ENCODE measurements around the gene FAM200A.
A peak's percentile ranks its signal among the peaks of the same experiment; 100 is the strongest.
"Not testable (repeated sequence)": the region's sequence is repeated elsewhere in the genome, so short reads cannot be mapped to it uniquely, and the experiment has no call there.

FAM200A gene

DNA sequence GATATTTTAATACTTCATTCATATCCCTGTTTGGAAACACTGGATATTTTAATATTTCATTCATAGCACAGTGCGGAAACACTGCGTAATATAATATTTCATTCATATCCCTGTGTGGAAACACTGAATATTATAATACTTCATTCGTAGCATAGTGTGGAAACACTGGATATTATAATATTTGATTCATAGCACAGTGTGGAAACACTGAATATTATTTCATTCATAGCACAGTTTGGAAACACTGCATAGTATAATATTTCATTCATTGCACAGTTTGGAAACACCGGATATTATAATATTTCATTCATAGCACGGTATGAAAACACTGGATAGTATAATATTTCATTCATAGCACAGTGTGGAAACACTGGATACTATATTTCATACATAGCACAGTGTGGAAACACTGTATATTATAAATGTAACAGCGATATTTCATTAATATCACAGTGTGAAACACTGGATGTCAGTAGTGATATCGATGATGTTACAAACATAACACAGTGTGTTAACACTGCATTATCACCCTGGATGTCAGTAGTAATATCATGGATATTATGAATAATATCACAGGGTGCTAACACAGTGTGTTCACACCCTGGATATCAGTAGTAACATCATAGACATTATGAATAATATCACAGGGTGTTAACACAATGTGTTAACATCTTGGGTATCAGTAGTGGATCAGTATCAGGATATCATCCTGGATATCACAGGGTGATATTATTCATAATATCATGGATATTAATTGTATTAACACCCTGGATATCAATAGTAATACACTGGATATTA is 43.2 kb upstream of the FAM200A start:
- H2AFZ ChIP-seq (ENCODE audit: low read depth, low read length): no peak overlapping the region
- no peak overlapping the region for H2BK15ac ChIP-seq (ENCODE audit: low read depth, poor library complexity, severe bottlenecking)
- no peak overlapping the region for H2AK5ac ChIP-seq (ENCODE audit: low read length, severe bottlenecking)
- no peak overlapping the region for H3K9ac ChIP-seq (ENCODE audit: low read length)
- 100% methylated on average over 1 of the region's 7 CpGs for WGBS
- H3K14ac ChIP-seq (ENCODE audit: low read length in 2 of 2): no peak overlapping the region
- no peaks in the 10 kb centered on the region for H3K79me1 ChIP-seq (replicated peaks; ENCODE audit: low read length, poor library complexity, severe bottlenecking)
- no peaks in the 10 kb centered on the region for H3K9me3 ChIP-seq (ENCODE audit: control insufficient read depth, low read length)
- H3K4ac ChIP-seq (ENCODE audit: low read depth in 1 of 2, low read length in 2 of 2): no peak overlapping the region
- peaks cover 0 to 5% of the 10 kb centered on the region in 2 experiments for H3K36me3 ChIP-seq (ENCODE audit: control insufficient read depth in 1 of 2, insufficient read depth in 2 of 2, low read depth in 1 of 2, low read length in 2 of 2)
- H2BK12ac ChIP-seq (ENCODE audit: low read length in 2 of 2): no peak overlapping the region
- H3K18ac ChIP-seq (ENCODE audit: low read depth in 1 of 2, low read length in 2 of 2): no peak overlapping the region
- no peak overlapping the region for H2BK120ac ChIP-seq (ENCODE audit: low read depth, low read length)
- H3K4me1 ChIP-seq (ENCODE audit: control insufficient read depth, insufficient read depth, low read depth, low read length): no peaks in the 10 kb centered on the region
- H3K23ac ChIP-seq (ENCODE audit: low read length in 2 of 2): no peak overlapping the region
- H4K91ac ChIP-seq (ENCODE audit: low read length): no peak overlapping the region
- H2BK5ac ChIP-seq (ENCODE audit: low read depth, low read length, poor library complexity, severe bottlenecking): no peak overlapping the region
- no peak overlapping the region for H4K8ac ChIP-seq (ENCODE audit: low read length)
- H3K4me3 ChIP-seq (ENCODE audit: insufficient read depth in 1 of 2, low read depth in 1 of 2, low read length in 2 of 2): no peak overlapping the region
- H3K4me2 ChIP-seq (ENCODE audit: low read length, poor library complexity, severe bottlenecking): no peak overlapping the region
- H3K27me3 ChIP-seq (ENCODE audit: control insufficient read depth in 1 of 2, insufficient read depth in 1 of 2, low read length in 2 of 2): no peaks in the 10 kb centered on the region
- DNase-seq: no peak
- no peak overlapping the region for H3K27ac ChIP-seq (ENCODE audit: low read length, poor library complexity, severe bottlenecking)

DNA sequence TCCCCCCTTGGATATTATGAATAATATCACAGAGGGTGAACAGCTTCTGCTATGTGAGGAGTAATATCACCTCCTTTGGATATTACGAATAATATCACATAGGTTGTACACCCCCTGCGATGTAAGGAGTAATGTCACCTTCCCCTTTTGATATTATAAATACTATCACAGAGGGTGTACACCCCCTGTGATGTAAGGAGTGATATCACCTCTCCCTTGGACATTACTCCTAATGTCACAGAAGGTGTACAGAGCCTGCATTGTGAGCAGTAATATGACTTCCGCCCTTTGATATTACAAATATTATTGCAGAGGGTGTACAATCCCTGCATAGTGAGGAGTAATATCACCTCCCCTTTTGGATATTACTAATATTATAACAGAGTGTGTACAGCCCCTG is 37.0 kb upstream of the FAM200A start:
- no CpG with 5 or more reads among the region's 3 CpGs for WGBS
- H3K27me3 ChIP-seq (ENCODE audit: control insufficient read depth in 1 of 2, insufficient read depth in 1 of 2, low read length in 2 of 2): no peaks in the 10 kb centered on the region
- H3K4me3 ChIP-seq (ENCODE audit: insufficient read depth in 1 of 2, low read depth in 1 of 2, low read length in 2 of 2): no peak overlapping the region
- no peak overlapping the region for H3K9ac ChIP-seq (ENCODE audit: low read length)
- no peak overlapping the region for H2BK120ac ChIP-seq (ENCODE audit: low read depth, low read length)
- H3K4ac ChIP-seq (ENCODE audit: low read depth in 1 of 2, low read length in 2 of 2): no peak overlapping the region
- H3K36me3 ChIP-seq (ENCODE audit: control insufficient read depth in 1 of 2, insufficient read depth in 2 of 2, low read depth in 1 of 2, low read length in 2 of 2): no peaks in the 10 kb centered on the region
- no peak for DNase-seq
- no peak overlapping the region for H4K8ac ChIP-seq (ENCODE audit: low read length)
- no peak overlapping the region for H3K18ac ChIP-seq (ENCODE audit: low read depth in 1 of 2, low read length in 2 of 2)
- no peak overlapping the region for H3K14ac ChIP-seq (ENCODE audit: low read length in 2 of 2)
- H2BK12ac ChIP-seq (ENCODE audit: low read length in 2 of 2): no peak overlapping the region
- no peaks in the 10 kb centered on the region for H3K79me1 ChIP-seq (replicated peaks; ENCODE audit: low read length, poor library complexity, severe bottlenecking)
- no peak overlapping the region for H3K23ac ChIP-seq (ENCODE audit: low read length in 2 of 2)
- no peak overlapping the region for H3K4me2 ChIP-seq (ENCODE audit: low read length, poor library complexity, severe bottlenecking)
- no peaks in the 10 kb centered on the region for H3K9me3 ChIP-seq (ENCODE audit: control insufficient read depth, low read length)
- no peak overlapping the region for H2AK5ac ChIP-seq (ENCODE audit: low read length, severe bottlenecking)
- no peak overlapping the region for H2AFZ ChIP-seq (ENCODE audit: low read depth, low read length)
- no peak overlapping the region for H4K91ac ChIP-seq (ENCODE audit: low read length)
- no peak overlapping the region for H3K27ac ChIP-seq (ENCODE audit: low read length, poor library complexity, severe bottlenecking)
- H2BK15ac ChIP-seq (ENCODE audit: low read depth, poor library complexity, severe bottlenecking): no peak overlapping the region
- no peak overlapping the region for H2BK5ac ChIP-seq (ENCODE audit: low read depth, low read length, poor library complexity, severe bottlenecking)
- H3K4me1 ChIP-seq (ENCODE audit: control insufficient read depth, insufficient read depth, low read depth, low read length): no peaks in the 10 kb centered on the region

DNA sequence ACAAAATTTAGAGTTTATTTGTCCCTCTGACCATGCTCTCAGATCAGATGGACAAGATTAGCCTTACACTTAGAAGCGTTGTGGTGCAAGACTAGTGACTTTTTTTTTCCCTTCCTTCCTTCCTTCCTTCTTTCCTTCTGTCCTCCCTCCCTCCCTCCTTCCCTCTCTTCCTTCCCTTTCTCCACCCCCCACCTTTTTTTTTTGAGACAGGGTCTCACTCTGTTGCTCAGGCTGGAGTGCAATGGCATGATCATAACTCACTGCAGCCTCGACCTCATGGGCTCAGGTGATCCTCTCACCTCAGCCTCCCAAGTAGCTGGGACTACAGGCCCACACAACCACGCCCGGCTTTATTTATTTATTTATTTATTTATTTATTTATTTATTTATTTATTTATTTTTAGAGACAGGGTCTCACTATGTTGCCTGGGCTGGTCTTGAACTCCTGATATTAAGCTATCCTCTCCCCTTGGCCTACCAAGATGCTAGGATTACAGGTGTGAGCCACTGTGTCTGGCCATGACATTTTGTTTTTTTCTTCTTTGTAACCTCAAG is 28.9 kb upstream of the FAM200A start:
- not testable (repeated sequence) for H3K27me3 ChIP-seq (ENCODE audit: control insufficient read depth in 1 of 2, insufficient read depth in 1 of 2, low read length in 2 of 2); H2BK12ac ChIP-seq (ENCODE audit: low read length in 2 of 2); DNase-seq; H2BK120ac ChIP-seq (ENCODE audit: low read depth, low read length); H3K79me1 ChIP-seq (replicated peaks; ENCODE audit: low read length, poor library complexity, severe bottlenecking); H4K8ac ChIP-seq (ENCODE audit: low read length); H3K4me1 ChIP-seq (ENCODE audit: control insufficient read depth, insufficient read depth, low read depth, low read length); H2AK5ac ChIP-seq (ENCODE audit: low read length, severe bottlenecking); H3K23ac ChIP-seq (ENCODE audit: low read length in 2 of 2); H3K14ac ChIP-seq (ENCODE audit: low read length in 2 of 2); H2BK15ac ChIP-seq (ENCODE audit: low read depth, poor library complexity, severe bottlenecking); H3K4ac ChIP-seq (ENCODE audit: low read depth in 1 of 2, low read length in 2 of 2); H3K27ac ChIP-seq (ENCODE audit: low read length, poor library complexity, severe bottlenecking); H3K36me3 ChIP-seq (ENCODE audit: control insufficient read depth in 1 of 2, insufficient read depth in 2 of 2, low read depth in 1 of 2, low read length in 2 of 2); H2BK5ac ChIP-seq (ENCODE audit: low read depth, low read length, poor library complexity, severe bottlenecking); H3K18ac ChIP-seq (ENCODE audit: low read depth in 1 of 2, low read length in 2 of 2); H3K9me3 ChIP-seq (ENCODE audit: control insufficient read depth, low read length); H4K91ac ChIP-seq (ENCODE audit: low read length)
- peak overlapping the region; percentile 51 to 92 for H3K4me3 ChIP-seq (ENCODE audit: insufficient read depth in 1 of 2, low read depth in 1 of 2, low read length in 2 of 2)
- H3K9ac ChIP-seq (ENCODE audit: low read length): peak overlapping the region; percentile 86
- H2AFZ ChIP-seq (ENCODE audit: low read depth, low read length): peak overlapping the region; percentile 19
- WGBS: 24% methylated on average over 2 of the region's 4 CpGs
- peak overlapping the region; percentile 80 for H3K4me2 ChIP-seq (ENCODE audit: low read length, poor library complexity, severe bottlenecking)

DNA sequence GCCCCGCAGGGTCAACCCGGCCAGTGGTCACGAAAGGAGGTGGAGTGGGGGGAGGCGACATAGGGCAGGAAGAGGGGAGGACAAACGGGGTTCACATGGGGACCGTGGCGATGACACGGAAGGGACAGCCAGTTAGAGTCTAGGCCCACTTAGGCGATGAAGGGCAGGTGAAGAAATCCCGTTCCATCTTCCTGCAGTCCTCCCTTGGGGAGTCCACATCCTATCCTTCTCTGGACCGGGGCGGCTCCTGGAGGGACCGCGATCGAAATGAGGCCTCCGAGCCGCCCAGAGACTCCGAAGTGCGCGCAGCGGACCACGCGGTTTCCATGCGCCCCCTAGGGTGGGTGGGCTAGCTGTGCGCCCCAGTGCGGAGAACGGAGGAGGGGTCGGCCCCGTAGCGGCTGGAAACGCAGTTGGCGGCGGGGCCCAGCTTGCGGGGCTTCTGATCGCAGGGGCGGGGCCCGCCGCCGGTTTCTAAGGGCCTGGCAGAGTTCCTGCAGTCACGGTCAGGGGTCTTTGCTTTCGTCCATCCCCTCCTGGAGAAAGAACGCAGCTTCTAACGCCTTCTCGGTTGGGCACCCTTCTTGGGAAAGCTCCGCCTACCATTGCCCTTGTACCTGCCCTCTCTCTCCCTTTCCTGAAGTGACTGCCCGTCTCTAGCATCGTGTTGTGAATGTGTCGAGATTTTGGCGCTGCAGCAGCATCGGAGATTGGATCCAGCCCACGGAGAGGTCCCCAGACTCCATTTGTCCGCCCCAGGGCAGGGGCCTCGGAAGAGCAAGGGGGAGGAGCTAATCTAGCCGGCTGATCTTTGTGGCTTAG is 28.3 kb upstream of the FAM200A start:
- Histone ChIP-seq H2AK5ac (ENCODE audit: low read length, severe bottlenecking) (no peak overlapping the region), H3K18ac (ENCODE audit: low read depth in 1 of 2, low read length in 2 of 2) (peak overlapping the region; percentile 6 to 26), H3K4me2 (ENCODE audit: low read length, poor library complexity, severe bottlenecking) (peak overlapping the region; percentile 80), H2BK15ac (ENCODE audit: low read depth, poor library complexity, severe bottlenecking) (no peak overlapping the region), H4K91ac (ENCODE audit: low read length) (peak overlapping the region; percentile 27), H2AFZ (ENCODE audit: low read depth, low read length) (peak overlapping the region; percentile 19), H2BK120ac (ENCODE audit: low read depth, low read length) (no peak overlapping the region), H3K4ac (ENCODE audit: low read depth in 1 of 2, low read length in 2 of 2) (peak overlapping the region in 1 of 2 experiments; percentile 49), H4K8ac (ENCODE audit: low read length) (peak overlapping the region; percentile 29), H2BK12ac (ENCODE audit: low read length in 2 of 2) (no peak overlapping the region), H3K27ac (ENCODE audit: low read length, poor library complexity, severe bottlenecking) (no peak overlapping the region), H3K4me3 (ENCODE audit: insufficient read depth in 1 of 2, low read depth in 1 of 2, low read length in 2 of 2) (peak overlapping the region; percentile 51 to 92), H2BK5ac (ENCODE audit: low read depth, low read length, poor library complexity, severe bottlenecking) (no peak overlapping the region), H3K79me1 (replicated peaks; ENCODE audit: low read length, poor library complexity, severe bottlenecking) (peaks cover 4% of the 10 kb centered on the region), H3K23ac (ENCODE audit: low read length in 2 of 2) (peak overlapping the region in 1 of 2 experiments; percentile 3), H3K9me3 (ENCODE audit: control insufficient read depth, low read length) (no peaks in the 10 kb centered on the region), H3K14ac (ENCODE audit: low read length in 2 of 2) (peak overlapping the region in 1 of 2 experiments; percentile 9), H3K36me3 (ENCODE audit: control insufficient read depth in 1 of 2, insufficient read depth in 2 of 2, low read depth in 1 of 2, low read length in 2 of 2) (peaks cover 1 to 3% of the 10 kb centered on the region in 2 experiments), H3K4me1 (ENCODE audit: control insufficient read depth, insufficient read depth, low read depth, low read length) (peaks cover 6% of the 10 kb centered on the region), H3K27me3 (ENCODE audit: control insufficient read depth in 1 of 2, insufficient read depth in 1 of 2, low read length in 2 of 2) (no peaks in the 10 kb centered on the region), H3K9ac (ENCODE audit: low read length) (peak overlapping the region; percentile 86)
- DNase-seq: peak; percentile 45
- WGBS: 7% methylated on average over 45 of the region's 54 CpGs
